ENCODE data around the gene USH2A.

USH2A gene

DNA sequence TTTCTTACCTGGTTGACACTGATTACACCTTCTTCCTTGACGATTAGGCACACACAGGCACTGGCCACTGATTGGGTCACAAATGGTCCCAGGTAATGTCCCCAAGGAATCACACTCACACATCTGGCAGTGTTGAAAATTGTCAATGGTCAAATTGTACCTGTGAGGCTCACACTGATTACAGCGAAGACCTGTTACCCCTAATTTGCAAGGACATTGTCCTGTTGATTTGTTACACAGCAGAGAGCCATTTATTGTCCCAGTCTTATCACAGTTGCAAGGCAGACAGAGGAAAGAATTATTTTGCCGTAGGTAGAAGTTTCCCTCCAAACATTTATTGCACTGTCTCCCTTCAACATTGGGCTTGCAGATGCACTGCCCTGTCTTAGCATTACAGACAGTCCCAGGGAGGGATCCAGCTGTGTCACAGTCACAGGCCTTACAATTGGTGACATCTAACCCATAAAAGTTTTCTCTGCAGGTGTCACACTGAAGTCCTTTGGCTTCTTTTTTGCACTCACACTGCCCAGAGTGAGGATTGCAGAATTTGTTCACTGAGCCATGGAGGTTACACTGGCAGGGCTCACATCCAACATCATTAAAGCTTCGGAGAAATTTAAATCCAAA is 176.6 kb downstream of the USH2A start:
- TF ChIP-seq, protein P1, sequence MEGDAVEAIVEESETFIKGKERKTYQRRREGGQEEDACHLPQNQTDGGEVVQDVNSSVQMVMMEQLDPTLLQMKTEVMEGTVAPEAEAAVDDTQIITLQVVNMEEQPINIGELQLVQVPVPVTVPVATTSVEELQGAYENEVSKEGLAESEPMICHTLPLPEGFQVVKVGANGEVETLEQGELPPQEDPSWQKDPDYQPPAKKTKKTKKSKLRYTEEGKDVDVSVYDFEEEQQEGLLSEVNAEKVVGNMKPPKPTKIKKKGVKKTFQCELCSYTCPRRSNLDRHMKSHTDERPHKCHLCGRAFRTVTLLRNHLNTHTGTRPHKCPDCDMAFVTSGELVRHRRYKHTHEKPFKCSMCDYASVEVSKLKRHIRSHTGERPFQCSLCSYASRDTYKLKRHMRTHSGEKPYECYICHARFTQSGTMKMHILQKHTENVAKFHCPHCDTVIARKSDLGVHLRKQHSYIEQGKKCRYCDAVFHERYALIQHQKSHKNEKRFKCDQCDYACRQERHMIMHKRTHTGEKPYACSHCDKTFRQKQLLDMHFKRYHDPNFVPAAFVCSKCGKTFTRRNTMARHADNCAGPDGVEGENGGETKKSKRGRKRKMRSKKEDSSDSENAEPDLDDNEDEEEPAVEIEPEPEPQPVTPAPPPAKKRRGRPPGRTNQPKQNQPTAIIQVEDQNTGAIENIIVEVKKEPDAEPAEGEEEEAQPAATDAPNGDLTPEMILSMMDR (IDR thresholded peaks at IDR 0.05) = no peak

DNA sequence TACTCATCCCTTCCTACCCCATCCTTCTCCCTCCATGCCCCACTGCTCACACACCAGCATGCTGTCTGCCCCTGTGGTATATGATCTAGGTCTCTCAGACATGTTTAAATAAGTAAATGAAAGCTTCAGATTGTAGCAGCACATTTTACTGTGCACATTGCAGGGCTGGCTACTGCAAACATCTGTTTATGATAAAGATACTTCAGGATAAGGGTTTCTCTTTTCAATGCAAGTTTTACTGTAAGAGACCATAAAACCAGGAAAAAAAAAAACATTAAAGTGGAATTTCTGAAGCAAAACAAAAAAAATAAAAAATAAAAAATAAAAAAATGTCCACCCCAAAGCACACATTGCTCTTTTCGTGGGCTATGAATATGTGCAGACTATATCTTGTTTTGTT is 184.4 kb downstream of the USH2A start:
- TF ChIP-seq, protein P1 (IDR thresholded peaks at IDR 0.05) = no peak

DNA sequence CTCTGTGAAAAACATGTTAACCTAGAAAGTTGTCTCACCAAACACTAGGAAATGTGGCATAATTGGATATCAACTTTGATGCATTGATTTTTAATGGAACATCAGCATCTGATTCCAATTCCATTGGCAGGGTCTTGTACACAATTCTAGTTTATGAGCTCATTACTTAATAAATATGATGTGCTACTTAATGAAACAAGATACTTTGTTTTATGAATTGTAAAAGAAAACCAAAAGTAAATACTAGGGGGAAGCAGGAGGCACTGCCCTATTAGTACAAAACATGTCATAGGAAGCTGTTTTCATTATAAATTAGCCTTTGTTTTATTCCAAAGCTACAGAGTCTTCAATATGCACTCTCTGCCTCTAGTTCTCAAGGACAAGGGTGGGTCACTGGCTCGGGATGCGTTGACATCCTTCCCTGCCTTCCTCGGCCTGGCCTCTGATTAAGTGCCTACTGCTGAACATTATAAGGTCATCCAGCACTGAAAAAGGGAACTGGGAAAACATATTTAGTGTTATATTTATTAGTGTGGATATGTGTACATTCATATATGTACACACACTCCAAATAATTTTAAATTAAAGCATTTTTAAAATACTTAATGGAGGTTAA is 185.2 kb downstream of the USH2A start:
- TF ChIP-seq, protein P1 (IDR thresholded peaks at IDR 0.05) = no peak

DNA sequence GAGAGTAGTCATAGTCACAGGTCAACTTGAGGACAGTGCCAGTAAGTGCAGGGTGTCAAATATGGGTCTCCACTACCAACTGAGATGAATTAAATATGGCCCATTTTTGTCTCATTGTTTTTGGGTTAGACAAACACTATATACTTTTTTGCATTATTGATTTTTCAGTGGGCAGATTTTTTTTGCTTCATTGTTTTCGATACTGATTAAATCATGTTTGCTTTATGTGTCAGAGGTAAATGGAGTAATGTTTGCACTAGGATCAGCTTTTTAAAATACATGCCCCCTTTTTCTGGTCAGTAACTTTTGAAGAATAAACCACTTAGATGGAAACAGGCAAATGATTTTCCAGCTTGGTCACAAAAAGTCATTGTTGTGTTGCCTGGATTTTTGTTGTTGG is 199.0 kb downstream of the USH2A start:
- TF ChIP-seq, protein P1 (IDR thresholded peaks at IDR 0.05) = no peak

DNA sequence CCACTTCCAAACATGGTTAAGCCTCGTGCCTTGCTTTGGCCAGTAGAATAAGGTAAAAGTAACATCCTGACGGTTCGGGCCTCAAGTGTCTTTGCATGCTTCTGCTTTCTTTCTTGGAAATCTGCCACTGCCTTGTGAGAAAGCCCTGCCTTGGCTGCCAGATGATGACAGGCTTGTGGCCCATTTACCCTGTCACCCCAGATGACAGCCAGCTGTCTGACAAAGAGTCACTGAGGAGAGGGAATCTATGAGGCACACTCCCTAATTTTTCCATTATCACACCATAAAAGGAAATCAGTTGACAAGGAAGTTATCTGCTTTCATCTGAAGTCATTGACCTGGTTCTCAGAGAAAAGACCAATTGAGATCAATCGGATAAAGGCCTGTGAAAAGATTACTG is 199.8 kb downstream of the USH2A start:
- TF ChIP-seq, protein P1 (IDR thresholded peaks at IDR 0.05) = no peak

DNA sequence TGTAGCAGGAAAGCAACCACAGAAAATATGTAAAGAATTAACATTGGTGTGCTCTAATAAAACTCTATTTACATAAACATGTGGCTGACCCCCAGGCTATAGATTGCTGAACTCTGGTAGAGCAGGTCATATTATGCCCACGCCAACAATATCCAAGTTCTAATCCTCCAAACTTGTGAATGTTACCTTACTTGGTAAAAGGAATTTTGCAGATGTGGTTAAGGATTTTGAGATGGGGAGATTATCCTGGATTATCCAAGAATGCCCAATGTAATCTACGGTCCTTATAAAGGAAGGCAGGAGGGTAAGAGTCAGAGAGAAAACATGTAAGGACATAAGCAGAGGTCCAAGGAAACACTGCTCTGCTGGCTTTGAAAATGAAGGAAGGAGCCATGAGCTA is 201.0 kb downstream of the USH2A start:
- TF ChIP-seq, protein P1 (IDR thresholded peaks at IDR 0.05) = no peak

DNA sequence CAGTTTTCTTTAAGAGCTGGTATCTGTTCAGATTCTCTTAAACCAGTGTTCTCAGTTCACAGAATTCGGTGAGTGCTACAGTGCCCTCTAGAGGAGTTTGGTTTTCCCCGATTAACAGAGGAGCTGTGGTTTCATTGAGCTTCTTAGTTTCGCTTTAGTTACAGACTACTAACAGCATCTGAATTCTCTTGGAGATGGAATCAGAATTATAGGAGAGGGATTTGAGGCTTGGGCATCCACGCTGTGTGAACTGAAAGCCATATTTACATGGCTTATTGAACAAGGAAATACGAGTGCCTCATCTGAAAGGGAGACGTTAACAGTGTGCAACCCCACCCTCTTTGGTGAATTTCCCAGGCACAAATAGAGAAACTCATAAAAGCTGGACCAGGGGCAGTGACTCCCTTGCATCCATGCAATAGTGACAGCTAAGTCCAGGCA is 202.0 kb downstream of the USH2A start:
- TF ChIP-seq, protein P1 (IDR thresholded peaks at IDR 0.05) = peak; percentile 91

Measured in LNCAP (cell line).